GM19025 (cell line): ENCODE data around the gene HYAL4.
"Not testable (repeated sequence)": the region's sequence is repeated elsewhere in the genome, so short reads cannot be mapped to it uniquely, and the experiment has no call there.

ENCODE experiments used
- ATAC-seq: cut with Tn5 transposase; IDR thresholded peaks from one replicate; pipeline ENCODE4 v1.9.1; 2021; ENCODE audit warnings: mild to moderate bottlenecking, low read depth, moderate library complexity; ENCODE audit not compliant: unreplicated experiment

HYAL4 gene

DNA sequence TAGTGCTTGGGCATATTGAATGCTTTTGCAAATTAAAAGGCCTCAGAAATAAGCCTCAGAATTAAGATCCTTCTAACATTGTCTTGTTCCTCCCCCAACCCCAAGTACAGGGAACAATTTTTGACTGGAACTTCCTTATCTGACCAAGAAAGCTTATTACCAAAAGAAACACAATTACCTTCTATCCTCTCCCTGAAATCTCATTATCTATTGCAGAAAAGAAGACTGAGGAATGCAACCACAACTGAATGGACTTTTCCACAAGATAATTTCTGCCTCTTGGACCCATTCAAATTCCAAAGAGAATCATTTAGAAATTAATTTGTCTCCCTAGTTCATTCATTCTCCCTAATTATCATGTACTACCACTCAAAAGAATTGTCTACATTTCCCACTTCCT lies 43.2 kb downstream of the HYAL4 start:
- ATAC-seq: no peak

DNA sequence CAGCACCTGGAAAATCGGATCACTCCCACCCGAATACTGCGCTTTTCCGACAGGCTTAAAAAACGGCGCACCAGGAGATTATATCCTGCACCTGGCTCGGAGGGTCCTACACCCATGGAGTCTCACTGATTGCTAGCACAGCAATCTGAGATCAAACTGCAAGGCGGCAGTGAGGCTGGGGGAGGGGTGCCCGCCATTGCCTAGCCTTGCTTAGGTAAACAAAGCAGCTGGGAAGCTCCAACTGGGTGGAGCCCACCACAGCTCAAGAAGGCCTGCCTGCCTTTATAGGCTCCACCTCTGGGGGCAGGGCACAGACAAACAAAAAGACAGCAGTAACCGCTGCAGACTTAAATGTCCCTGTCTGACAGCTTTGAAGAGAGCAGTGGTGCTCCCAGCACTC lies 49.8 kb downstream of the HYAL4 start:
- not testable (repeated sequence) for ATAC-seq

DNA sequence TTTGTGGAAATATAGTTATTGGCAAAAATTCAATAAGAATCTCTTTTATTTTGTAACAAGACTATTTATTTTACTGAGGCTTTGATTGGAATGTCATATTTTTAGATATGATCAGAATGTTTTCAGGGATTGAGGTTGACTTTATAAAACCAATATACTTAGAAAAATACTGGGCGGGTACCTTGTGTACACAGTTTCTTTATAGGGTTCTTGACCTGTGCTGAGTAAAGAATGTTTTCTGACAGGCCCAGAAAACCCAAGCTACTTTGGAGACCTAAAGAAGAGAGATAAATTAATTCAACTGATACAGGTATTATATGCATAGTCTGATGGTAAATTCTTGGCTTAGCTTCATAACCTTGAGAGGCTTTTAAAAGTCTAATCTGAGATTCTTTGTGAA lies 56.1 kb downstream of the HYAL4 start:
- no peak for ATAC-seq

- ATAC-seq: no peak
These were observed 60.7 kb downstream of the HYAL4 start for GRCh38 chr7:123905714-123906113.

- no peak for ATAC-seq
These were observed 71.3 kb downstream of the HYAL4 start for GRCh38 chr7:123916240-123916724.

GRCh38 chr7:123917878-123918277 lies 72.9 kb downstream of the HYAL4 start:
- no peak for ATAC-seq

- ATAC-seq: no peak
These were observed 73.3 kb downstream of the HYAL4 start for GRCh38 chr7:123918309-123918708.

DNA sequence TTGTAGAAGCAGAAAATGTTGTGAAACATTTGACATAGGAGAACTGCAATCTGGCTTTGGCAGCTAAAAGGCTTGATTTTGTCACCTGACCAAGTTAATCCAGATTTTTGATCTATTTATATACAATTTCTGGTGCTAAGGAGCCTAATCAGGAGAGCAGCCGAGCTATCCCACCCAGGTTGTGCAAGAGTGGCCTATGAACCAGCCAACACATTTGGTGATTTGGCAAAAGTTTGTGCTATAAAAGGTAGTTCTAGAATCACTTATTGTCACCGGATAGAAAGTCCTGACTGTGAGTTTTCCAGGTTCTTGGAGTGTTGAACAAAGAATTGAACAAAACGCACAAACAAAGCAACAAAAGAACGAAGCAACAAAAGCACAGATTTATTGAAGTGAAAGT lies 78.6 kb downstream of the HYAL4 start:
- no peak for ATAC-seq

DNA sequence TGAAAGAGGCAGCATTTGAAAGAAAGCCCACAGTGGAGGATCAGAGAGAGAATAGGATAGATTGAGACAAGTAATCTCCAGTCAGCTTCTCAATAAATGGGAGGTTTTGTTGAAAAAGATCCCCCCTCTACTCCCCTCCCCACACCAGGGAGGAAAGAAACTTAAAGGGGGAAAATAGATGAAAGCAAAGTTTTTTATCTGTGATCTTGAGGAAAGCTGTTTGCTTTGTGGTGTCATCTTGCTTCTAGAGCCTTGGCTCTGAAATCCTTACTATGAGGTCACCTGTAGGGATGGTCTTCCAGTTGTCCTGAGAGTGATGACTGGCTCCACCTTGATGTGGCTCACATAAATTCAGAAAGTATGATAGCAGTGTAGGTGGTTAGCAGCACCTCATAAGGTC lies 80.0 kb downstream of the HYAL4 start, which contains the start of gene SPAM1:
Gene SPAM1, plus strand, starts transcription at position 301 of the 400 bp plus-strand sequence. CDS start 28,330 bp downstream, outside the sequence.
- no peak for ATAC-seq
